GM19397 (cell line): ENCODE results near the gene BEND5.

Experiments
- ATAC-seq: cut with Tn5 transposase; IDR thresholded peaks from one replicate; pipeline ENCODE4 v1.9.1; 2021; ENCODE audit warnings: mild to moderate bottlenecking, moderate library complexity; ENCODE audit not compliant: unreplicated experiment

The BEND5 gene

DNA sequence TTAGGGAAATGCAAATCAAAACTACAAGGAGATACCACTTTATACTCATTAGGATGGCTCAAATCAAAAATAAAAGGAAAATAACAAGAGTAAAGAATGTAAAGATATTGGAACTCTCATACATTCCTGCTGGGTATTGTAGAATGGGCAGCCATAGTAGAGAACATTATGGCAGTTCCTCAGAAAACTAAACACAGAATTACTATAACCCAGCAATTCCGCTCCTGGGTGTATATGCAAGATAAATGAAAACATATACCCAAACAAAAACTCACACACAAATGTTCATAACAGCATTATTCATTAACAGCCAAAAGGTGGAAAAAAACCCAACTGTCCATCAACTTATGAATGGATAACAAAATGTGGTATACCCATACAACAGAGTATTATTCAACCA, 11.4 kb downstream of the BEND5 start:
- no peak for ATAC-seq

DNA sequence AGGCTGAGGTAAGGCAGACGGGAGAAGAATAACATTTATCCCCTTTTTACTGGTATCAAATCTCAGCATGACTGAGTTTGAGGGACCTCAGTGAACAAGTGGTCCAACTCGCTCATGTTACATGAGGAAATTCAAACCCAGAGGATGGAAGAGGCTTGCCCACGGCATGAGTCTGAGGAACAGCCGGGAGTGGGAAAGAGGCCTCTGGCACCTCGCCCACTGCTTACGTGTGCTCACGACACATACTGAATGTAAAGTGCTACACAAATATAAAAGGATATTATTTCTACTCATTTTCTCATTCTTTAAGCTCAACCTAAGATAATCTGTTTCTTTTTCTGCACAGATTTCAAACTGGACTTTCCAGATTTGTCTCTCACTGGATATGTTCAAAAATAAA, 14.7 kb downstream of the BEND5 start:
- ATAC-seq = no peak

DNA sequence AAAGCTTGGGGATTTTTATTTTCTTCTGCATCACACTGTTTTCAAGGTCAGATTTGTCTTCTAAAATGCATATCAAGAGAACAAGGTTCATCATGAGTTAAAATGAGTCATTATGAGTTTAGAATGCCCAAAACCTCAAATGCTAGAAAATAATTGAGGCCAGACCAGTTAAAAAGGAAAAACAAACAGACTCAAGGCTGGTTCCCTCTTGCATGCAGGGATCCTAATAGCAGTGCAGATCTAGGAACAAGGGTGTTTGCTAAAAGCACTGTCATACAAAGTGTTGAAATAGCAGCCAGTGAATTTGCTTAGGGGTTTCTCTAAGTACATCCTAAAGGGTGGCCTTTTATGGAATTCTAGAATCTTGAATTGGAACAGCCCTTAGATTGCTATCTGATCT, 15.3 kb downstream of the BEND5 start:
- no peak for ATAC-seq

DNA sequence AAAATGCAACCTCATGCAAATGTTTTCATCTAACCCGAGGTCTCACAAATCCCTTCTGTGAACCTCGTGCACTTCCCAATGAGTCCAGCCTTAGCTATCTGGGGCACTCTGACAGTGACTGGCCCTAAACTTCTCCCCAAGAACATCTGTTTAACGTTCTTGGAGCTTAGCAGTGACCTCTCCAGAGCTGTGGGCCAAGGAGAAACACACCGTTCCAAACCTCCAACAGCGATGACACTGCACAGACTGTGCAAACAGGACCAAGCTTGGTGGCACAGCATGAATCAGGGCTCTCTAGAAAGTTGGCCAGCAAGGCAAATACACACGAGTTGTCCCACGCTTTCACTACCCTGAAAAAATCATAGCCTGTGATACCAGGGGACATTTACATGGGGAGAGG, 15.8 kb downstream of the BEND5 start:
- no peak for ATAC-seq

DNA sequence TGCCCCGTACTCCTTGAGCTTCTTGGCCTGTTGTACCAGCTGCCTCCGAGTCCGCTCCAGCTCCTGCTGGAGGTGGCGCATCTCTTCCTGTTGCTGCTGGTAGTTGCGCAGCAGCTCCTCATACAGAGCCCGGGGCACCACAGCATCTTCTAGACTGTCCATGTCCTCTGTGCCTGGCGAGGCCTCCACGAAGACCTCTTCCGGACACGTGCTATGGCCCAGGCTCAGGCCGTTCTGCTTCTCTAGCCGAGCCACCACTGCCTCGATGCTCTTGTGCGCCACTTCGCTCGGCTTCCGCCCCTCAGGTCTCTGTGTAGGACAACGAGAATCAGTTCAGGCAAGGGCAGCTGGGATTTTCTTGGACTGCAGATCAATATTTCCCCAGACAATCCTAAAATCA, 17.7 kb downstream of the BEND5 start:
- ATAC-seq = no peak

DNA sequence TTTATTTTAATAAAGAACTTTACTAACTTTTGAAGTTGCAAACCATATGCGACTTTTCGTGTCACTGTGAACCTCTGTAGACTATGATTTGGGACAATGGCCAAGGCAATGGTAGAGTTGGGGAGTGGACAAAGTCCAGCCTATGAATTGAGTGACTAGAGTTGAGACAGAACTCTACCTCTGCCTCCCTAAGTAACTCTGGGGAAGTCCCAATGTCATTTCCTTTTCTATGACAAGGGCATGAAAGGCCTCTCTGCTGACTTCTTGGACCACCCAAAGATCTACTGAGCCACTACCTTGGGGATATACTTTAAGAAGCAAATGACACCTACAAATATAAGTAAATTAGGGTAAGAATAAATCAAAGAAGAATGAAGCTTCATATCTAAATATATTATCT, 19.3 kb downstream of the BEND5 start:
- ATAC-seq = no peak

DNA sequence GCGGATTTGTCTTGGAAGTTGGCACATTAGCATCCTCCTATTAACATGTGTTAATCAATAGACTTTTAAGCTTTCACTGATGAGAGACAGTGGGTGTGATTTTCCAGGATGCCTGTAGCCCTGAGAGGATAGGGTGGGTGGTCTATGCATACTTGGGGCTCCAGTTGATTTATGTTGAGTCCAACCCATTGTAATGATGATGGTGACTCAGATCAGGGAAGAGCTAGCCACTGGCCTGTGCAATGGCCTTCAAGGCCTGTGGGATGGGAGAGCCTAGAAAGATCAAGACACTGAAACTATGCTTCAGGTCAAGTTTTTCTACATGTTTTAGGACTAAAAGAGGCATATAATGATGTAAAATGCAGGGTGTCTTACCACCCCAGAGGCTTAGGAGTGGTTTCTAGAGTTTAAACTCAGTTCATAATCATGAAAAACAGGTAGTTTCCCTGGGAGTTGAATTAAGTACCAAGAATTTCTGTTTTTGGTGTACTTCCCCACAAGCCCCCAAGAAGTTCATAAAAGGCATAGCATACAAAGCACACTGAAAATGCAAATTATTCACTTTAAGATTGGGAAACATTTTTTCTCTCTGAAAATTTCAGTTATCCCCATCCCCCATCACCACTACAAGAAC, 19.9 kb downstream of the BEND5 start:
- ATAC-seq = no peak

DNA sequence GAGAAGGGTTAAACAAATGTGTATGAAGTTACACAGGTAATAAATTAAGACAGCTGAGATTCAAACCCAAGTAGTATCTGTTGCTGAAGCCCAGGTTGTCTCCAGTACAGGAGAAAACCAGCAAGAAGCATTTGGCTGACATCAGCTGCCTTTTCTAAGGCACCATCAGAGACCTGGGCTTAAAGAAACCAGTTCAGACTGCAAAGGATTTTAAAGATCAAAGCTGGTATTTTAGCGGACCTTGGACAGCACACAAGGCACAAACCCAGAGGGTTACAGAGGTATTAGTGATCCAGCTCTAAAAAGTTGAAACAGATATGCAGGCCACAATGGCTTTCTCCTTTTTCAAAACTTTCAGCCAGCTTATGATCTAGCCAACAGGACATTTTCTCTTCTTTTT, 23.4 kb downstream of the BEND5 start:
- no peak for ATAC-seq

DNA sequence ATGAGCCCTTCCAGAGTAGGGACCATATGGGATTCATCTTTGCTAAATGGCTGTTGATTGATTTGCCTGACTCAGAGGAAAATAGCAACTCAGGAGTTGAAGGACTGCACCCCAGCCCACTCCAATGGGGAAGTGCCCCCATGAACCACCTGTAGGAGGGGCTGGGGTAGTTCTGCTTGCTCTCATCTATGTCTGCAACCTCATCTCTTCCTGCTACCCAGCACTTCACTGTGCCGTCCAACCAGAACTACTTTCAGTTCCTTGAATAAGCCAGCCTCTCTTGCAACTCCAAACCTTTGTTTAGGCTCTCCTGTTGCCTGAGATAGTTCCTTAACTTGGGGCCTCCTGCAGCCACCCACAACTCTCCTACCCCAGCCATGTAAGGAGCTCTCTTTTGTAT, 26.6 kb downstream of the BEND5 start:
- peak; percentile 87 for ATAC-seq

DNA sequence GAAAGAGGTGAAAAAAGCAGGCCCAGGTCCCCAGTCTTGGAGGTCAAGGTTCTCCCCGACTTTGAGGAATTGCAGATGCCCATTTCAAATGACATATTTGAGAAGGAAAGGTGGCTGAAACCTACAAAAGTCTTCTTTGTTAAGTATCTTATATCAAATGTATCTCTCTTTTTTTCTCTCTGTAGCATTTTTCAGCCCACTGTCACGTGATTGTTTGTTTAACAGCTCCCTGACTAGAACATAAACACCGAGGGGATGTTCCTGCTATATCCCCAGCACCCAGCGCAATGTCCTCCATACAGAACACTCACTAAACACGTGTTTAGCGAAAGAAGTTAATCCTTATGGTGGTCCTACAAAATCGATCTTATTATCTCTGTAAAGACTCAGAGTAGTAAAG, 27.6 kb downstream of the BEND5 start:
- ATAC-seq = no peak

DNA sequence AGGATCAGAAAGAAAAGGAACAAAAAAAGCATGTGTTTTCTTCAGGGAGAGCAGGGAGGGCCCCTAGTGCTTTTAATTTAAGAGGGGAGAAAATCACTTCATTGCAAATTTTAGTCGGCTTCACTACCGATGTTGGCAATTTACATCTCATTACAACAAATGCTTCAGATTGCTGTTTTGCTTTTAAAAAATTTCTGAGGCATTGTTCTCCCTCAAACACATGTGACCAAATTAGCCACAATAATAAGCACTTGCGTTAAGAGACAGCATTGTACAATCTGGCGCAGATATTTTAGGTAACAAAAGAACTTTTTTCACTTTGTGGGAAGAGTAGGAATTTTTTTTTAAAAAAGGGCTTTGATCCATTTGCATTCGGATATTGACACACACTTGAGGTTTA, 29.8 kb downstream of the BEND5 start:
- no peak for ATAC-seq

DNA sequence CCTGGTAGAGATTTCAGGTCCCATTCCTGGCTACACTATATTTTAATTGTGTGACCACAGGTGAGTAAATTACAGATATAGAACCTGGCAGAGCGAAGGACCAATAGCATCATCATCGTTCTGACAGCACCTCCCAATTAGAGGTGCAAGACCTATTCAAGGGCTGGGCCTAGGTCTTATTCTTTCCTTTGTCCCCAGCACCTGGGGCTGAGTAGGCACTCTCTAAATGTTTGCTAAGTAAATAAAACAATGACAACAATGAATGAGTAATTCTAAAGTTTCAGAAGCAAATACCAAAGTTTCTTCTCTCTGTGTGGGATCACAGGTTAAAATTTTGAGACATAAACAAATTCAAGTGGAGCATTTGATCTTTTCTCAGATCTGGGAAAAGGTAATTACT, 32.7 kb downstream of the BEND5 start:
- ATAC-seq = no peak

DNA sequence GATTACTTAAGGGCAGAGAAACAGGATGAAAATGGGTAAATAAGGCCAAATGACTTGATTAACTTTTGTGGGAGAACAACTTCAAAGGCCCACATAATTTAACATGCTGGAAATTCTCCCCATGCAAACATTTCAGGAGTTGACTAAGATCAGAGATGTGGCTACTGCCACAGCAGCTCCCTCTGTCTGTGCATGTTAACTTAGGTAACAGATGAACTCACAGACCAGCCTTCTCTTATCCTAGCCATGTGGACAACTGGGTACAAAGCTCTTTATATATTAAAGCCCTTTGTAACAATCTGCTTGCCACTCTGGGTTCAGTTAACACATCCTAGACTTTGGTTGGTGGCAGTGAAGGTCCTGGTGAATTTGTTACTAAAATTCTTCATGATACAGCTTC, 33.2 kb downstream of the BEND5 start:
- ATAC-seq = no peak

DNA sequence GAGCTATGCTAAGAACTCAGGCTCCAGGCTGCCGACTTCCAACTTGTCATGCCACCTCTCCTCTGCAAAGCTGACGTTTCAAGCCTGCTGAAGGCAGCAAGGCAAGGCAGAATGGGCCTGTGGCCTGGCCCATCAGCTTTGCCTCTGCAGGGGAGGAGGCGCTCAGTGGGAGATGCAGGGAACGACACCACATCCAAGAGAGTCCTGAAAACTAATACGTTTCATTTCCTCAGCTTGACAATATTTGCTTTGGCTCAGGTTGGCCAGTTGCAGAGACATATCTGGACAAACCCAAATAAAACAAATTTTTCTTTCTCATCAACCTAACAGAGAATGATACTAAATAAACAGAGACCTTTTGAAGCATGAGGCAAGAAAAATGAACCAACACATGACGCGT, 35.3 kb downstream of the BEND5 start:
- ATAC-seq = no peak

DNA sequence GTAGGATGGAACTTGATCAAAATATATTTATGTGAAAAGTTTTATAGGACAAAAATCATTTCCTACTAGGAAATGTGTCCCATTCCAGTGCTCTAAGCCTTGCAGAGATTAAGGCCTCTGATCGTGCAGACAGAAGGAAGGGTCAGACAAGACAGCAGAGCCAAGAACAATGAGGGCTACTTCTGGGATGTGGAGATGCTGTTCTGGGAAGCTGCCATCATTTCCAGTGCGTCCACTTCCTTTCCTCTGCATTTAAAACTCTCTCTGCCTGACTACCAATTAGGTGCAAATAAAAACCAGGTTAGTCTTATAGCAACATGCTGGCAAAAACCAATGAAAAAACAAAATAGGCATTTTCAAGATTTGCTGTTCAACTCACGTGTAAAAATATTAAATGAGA, 36.1 kb downstream of the BEND5 start:
- ATAC-seq = no peak

DNA sequence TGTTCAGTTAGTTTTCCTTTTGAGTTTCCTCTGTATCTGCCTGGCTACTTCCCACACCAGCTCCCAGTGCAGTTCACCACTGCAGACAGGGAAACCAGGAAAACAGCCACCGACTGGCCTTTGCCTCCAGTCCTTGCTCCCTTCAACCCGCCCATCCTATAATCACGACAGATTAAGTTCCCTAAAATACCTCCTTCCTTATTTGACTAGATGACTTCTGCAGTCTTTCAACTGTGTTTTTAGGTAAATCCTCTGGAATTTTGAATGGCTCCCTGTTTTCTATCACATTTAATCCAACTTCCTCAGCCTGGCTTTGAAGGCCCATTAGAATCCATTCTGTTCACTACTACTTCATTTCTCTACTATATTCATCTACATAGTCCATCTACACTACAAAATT, 37.6 kb downstream of the BEND5 start:
- no peak for ATAC-seq

DNA sequence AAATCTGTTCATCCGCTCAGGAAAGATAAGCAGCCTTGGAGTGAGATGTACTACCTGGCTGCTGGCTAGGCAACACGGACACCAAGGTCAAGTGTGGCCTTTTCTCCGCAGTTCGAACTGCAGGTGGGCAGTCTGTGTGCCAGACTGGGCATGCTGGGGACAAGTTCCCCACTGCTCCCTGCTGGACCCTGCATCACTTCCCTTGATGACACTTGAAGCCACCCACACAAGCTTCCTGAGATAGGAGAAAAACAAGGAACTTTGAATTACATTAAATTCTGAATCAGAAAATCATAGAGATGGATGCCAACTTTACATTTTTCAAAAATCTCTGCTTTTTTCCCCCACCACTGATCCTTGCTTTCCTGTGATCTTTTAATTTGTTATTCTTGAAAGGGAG, 38.3 kb downstream of the BEND5 start:
- no peak for ATAC-seq

DNA sequence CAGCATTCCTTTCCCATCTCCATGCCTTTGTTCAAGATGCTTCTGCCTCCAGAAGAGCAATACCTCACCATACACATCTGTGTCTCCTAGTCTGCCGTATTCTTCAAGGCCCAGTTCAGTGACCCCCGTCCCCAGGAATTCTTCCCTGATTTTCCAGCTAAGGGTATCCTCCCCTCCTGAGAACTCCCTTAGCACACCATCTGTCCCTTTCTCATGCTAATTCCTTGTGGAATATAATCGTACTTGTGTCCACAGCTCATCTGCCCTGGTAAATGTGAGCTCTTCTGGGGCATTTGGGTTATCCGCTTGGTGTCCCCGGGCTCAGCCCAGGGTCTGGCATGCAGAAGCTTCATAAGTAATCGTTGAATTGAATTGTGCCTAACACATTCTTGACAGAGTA, 40.9 kb downstream of the BEND5 start:
- no peak for ATAC-seq

DNA sequence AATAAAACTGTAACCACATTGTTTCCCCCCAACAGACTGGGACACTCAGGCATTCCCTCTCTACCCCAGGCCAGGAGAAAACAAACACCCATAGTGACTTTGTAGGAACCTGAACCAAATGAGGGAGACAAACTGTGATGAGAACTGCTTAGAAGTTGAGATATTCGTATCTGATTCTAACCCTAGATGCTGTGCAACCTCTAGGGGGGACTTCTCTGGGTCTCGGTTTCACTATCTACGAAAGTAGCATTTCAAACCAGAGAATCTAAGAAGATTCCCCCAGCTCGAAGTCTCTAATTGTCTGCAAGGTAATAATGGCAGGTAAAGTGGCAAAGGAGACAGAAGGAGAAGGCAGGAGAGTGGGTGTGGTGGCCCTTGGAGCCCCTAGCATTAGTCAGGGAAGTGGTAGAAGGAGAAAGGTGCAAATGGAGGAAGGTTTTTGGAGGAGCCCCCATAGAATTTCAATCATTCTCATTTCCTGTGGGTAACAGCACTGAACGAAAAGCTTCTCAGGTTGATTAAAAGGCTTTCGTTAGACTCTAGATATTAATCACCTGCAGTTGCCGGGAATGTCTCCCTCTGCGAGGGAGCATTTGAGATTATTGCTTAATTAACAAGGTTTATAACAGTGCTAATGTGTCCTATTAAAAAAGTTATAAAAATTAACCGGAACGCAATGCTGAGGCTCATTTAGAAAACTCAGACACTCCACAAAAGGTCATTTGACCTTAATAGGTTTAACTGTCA, 46.4 kb downstream of the BEND5 start:
- peak; percentile 62 for ATAC-seq

DNA sequence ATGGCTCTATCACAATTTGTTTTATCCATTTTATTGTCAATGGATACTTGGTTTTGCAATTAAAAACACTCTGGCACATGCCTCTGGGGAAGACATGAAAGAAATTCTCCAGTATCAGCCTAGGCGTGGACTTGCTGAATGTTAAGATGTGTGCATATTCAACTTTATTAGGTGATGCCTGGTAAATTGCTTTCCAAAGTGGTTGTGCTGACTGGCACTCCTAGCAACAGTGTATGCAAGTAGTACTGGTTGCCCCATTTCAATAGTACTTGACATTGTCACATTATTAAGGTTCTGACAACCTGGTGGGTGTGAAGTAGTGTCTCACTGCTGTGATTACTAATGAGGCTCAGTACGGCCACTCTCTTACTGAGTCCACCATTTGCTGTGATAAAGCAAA, 48.1 kb downstream of the BEND5 start:
- ATAC-seq = no peak

DNA sequence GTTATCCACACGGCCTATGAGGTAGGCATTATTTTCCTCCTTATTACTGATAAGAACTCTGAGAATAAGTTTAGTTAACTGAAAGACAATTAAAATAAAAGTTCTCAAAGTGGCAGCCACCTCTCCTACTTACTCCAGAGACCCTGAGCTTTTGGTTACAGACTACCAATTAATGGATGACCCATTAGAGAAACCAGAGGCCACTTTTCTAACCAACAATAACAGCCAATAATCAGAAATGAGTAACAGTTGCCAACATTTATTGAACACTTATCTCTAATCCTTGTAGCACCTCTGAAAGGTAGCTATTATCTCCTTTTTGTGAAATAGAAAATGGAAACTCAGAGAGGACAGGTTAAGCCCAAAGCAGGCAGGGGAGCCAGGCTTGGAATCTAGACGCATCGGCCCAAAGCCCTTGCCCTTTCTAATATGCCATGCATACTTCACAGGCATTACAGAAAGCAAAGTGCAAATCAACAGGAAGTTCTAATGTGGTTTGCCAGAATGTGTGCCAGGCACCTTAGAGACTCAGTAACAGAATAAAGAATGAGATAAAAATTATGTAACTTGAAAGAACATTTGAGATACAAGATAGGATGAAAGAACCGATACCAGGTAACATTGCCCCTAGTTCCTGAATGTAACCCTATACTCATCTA, 50.0 kb downstream of the BEND5 start:
- no peak for ATAC-seq

DNA sequence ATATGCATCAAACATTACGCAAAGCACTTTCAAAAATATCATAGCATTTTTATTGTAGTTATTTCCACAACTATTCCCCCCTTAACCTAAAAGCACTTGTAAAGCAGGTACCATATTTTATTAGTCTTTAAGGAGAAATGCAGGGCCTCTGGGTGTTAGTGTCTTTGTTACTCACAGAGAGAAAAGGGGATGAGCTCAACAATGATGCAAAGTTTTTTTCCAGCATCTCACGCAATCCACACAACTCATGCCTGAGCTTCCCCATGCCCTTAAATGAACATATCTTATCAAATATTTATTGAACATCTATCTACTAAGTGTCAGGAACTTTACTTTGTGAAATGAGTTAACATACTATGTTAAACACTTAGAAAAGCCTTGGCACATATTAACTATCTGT, 50.6 kb downstream of the BEND5 start:
- ATAC-seq = no peak
